K562 (cell line): ENCODE measurements around the gene MLYCD. TPM values are rescaled to one million over a fixed set of nuclear protein-coding genes. Genes with fewer than 3 reads are reported as not detected.

ENCODE experiments used
- ATAC-seq: fragments of 200-7000 bp; cut with Tn5 transposase; 3 replicates; pipeline ENCODE4 v1.9.1; 2020; ENCODE audit warnings: moderate library complexity
- BruUV-seq: library from RNA; stranded (reverse); fragments of 400-500 nt; replicated peaks from 2 replicates; lab custom pipeline; 2021; lab: Mats Ljungman, UMichigan
- CTCF ChIA-PET: fragments of 300-600 bp; formaldehyde crosslinking; extraction: SDS; loops from one replicate; lab custom pipeline; 2021; ENCODE audit warnings: low intra/inter-chr PET ratio; lab: Yijun Ruan, JAX
- POLR2A ChIA-PET: fragments of 300-600, 350-650 bp; sonication (Branson Sonifier 250); formaldehyde crosslinking; extraction: SDS; loops from one replicate; lab custom pipeline; 2021; ENCODE audit warnings: antibody characterized with exemption, inconsistent platforms; lab: Yijun Ruan, JAX
- DNase-seq, 4 experiments: peaks; one replicate each; pipeline versions ENCODE4 v3.0.0 to v3.0.0-alpha.2; 2011 to 2018; ENCODE audit warnings: low spot score in 3 of 4, mixed read lengths in 3 of 4; ENCODE audit errors: extremely low read depth in 1 of 4
- FAIRE-seq: peaks from 2 replicates; lab custom pipeline; 2011; peaks lifted over from hg19 to GRCh38; lab: Jason Lieb, UNC
- H2AFZ ChIP-seq: 2 replicates; pipeline ENCODE4 v1.6.0; 2011; ENCODE audit warnings: low read depth, low read length, control low read depth, inconsistent platforms
- H3K27ac ChIP-seq: fragments of 200-600 bp; 3 replicates; pipeline ENCODE4 v1.8.0; 2011; ENCODE audit warnings: low read depth, mild to moderate bottlenecking, control low read depth, inconsistent platforms, low read length, moderate library complexity, mixed read lengths; ENCODE audit errors: extremely low read depth
- H3K27me3 ChIP-seq, 2 experiments: fragments of 300-600 bp in 1 of 2; 2 replicates in 1 of 2; 3 replicates in 1 of 2; pipeline versions ENCODE4 v1.6.0 to v1.8.0; 2011; ENCODE audit warnings: inconsistent platforms in 2 of 2, low read length in 2 of 2, mild to moderate bottlenecking in 1 of 2, mixed read lengths in 1 of 2, moderate library complexity in 1 of 2; ENCODE audit not compliant: control insufficient read depth in 2 of 2, insufficient read depth in 2 of 2
- H3K36me3 ChIP-seq: fragments of 300-600 bp; 3 replicates; pipeline ENCODE4 v1.8.0; 2011; ENCODE audit warnings: mild to moderate bottlenecking, low read length, inconsistent platforms; ENCODE audit not compliant: control insufficient read depth, insufficient read depth
- H3K4me1 ChIP-seq, 2 experiments: fragments of 200-600 bp in 1 of 2; replicated peaks in 1 of 2; 2 replicates in 1 of 2; 3 replicates in 1 of 2; pipeline versions ENCODE4 v1.5.1 to v1.8.0; 2011; ENCODE audit warnings: inconsistent platforms in 2 of 2, low read length in 2 of 2, mild to moderate bottlenecking in 1 of 2, mixed read lengths in 1 of 2, moderate library complexity in 1 of 2; ENCODE audit not compliant: control insufficient read depth in 2 of 2, insufficient read depth in 2 of 2
- H3K4me2 ChIP-seq: 2 replicates; pipeline ENCODE4 v1.6.1; 2011; ENCODE audit warnings: low read length, control low read depth, inconsistent platforms, mixed read lengths; ENCODE audit not compliant: insufficient read depth
- H3K4me3 ChIP-seq: fragments of 200-600 bp; sonication (generic), shearing (Covaris generic); 2 replicates; pipeline ENCODE4 v1.5.1; 2016; ENCODE audit warnings: control low read depth, inconsistent platforms
- H3K79me2 ChIP-seq: fragments of 200-600 bp; 3 replicates; pipeline ENCODE4 v1.8.0; 2011; ENCODE audit warnings: low read length, inconsistent platforms; ENCODE audit not compliant: control insufficient read depth, insufficient read depth
- H3K9ac ChIP-seq, 2 experiments: 2 replicates each; pipeline versions ENCODE4 v1.6.0 to v1.6.1; 2011; ENCODE audit warnings: low read depth in 2 of 2, low read length in 2 of 2, control low read depth in 1 of 2, inconsistent platforms in 1 of 2, mild to moderate bottlenecking in 1 of 2, mixed read lengths in 1 of 2; ENCODE audit not compliant: insufficient read depth in 1 of 2
- H3K9me1 ChIP-seq: one replicate; pipeline ENCODE4 v1.6.0; 2011; ENCODE audit warnings: inconsistent platforms, mild to moderate bottlenecking, low read length, moderate library complexity; ENCODE audit not compliant: control insufficient read depth, insufficient read depth
- H3K9me3 ChIP-seq: replicated peaks from 2 replicates; pipeline ENCODE4 v1.5.1; 2011; ENCODE audit warnings: low read depth, low read length, inconsistent platforms; ENCODE audit not compliant: control insufficient read depth, insufficient read depth
- H4K20me1 ChIP-seq: replicated peaks from 2 replicates; pipeline ENCODE4 v1.6.1; 2011; ENCODE audit warnings: low read length, inconsistent platforms, mixed read lengths; ENCODE audit not compliant: control insufficient read depth, insufficient read depth
- ARID4B ChIP-seq: sonication (generic); formaldehyde crosslinking; IDR thresholded peaks from 2 replicates; pipeline ENCODE4 v1.8.0; 2022; ENCODE audit warnings: mild to moderate bottlenecking, missing genetic modification reagents
- FOXA1 ChIP-seq: fragments of 450-650 bp; IDR thresholded peaks from 2 replicates; pipeline ENCODE4 v1.6.1; 2016; ENCODE audit warnings: mild to moderate bottlenecking, borderline replicate concordance
- FOXJ3 ChIP-seq: sonication (generic); formaldehyde crosslinking; IDR thresholded peaks from 2 replicates; pipeline ENCODE4 v1.4.0; 2020; ENCODE audit warnings: mild to moderate bottlenecking, missing genetic modification reagents
- IRF2 ChIP-seq: sonication (generic); formaldehyde crosslinking; IDR thresholded peaks from 2 replicates; pipeline ENCODE4 v1.8.1; 2022; ENCODE audit warnings: mild to moderate bottlenecking, missing genetic modification reagents
- NR0B1 ChIP-seq: fragments of 450-650 bp; IDR thresholded peaks from one replicate; pipeline ENCODE4 v1.6.1; 2018; ENCODE audit warnings: mild to moderate bottlenecking, moderate library complexity; ENCODE audit not compliant: partially characterized antibody
- SNRNP70 ChIP-seq: fragments of 200-400 bp; formaldehyde crosslinking; optimal IDR thresholded peaks from 2 replicates; pipeline ENCODE3; 2017; ENCODE audit warnings: low read depth, low read length
- TRIM28 ChIP-seq: fragments of 450-650 bp; IDR thresholded peaks from 2 replicates; pipeline ENCODE4 v1.6.1; 2017
- ZNF121 ChIP-seq: sonication (generic); formaldehyde crosslinking; conservative IDR thresholded peaks from 2 replicates; pipeline ENCODE4 v1.8.0; 2022; ENCODE audit warnings: missing genetic modification reagents
- ZNF407 ChIP-seq: fragments of 450-650 bp; IDR thresholded peaks from 2 replicates; pipeline ENCODE4 v1.6.1; 2016; ENCODE audit warnings: low read depth
- WGBS: fragments of 100-300 bp; shearing (Covaris generic); methylation state at CpG from one replicate; pipeline ENCODE4 v1.1.6; 2016; ENCODE audit warnings: low coverage, mixed read lengths; ENCODE audit not compliant: insufficient coverage; ENCODE audit errors: missing lambda C conversion rate; 5-methylcytosine and 5-hydroxymethylcytosine counted together
- in situ Hi-C: fragments of 300-500 bp; cut with MboI; formaldehyde crosslinking; loops from 4 replicates; pipeline ENCODE4 v1.15.0; 2018; ENCODE audit warnings: inconsistent platforms, mixed read lengths
- intact Hi-C: fragments of 100-400 bp; cut with micrococcal nuclease; formaldehyde crosslinking; loops from 2 replicates; pipeline ENCODE4 v1.14.2; 2022
- polyA plus RNA-seq, 8 experiments: library from polyadenylated mRNA; depleted of rRNA in 4 of 8; stranded (reverse) in 5 of 8; unstranded in 3 of 8; fragments of >200 nt; fragmentation: Nextera tagmentation in 2 of 8; fragmentation: Illumina TruSeq in 1 of 8; extraction: Ambion mirVana in 2 of 8; extraction: Trizol in 1 of 8; gene quantifications; 2 replicates each; pipeline versions ENCODE4 v1.2.1 to v1.2.3, GENCODE V29; 2011 to 2014; ENCODE audit warnings: inconsistent platforms in 1 of 8, missing spikeins in 1 of 8
- total RNA-seq, 7 experiments: library from RNA; depleted of rRNA in 6 of 7; stranded (reverse); fragments of >200 nt in 6 of 7; fragmentation: Illumina TruSeq in 2 of 7; extraction: Trizol in 2 of 7; gene quantifications; 2 replicates each; pipeline versions ENCODE4 v1.2.1 to v1.2.3, GENCODE V29; 2011 to 2021; ENCODE audit warnings: low replicate concordance in 1 of 7

Gene MLYCD
- total and polyA plus RNA-seq, 9 of the 15 experiments (the other 6 are each of a cell fraction or from before 2014, with no cell fraction given), result 0.15 to 2.0 (median 1.0) TPM

- BruUV-seq, result no TSS peak
- in situ Hi-C loops (no loop called here), intact Hi-C loops (no loop called here)
- Histone ChIP-seq H3K27me3 (peaks cover 3 to 10% of the 10 kb centered on the region in 2 experiments; a peak in 2 of 5 replicates), H3K36me3 (no peaks in the 10 kb centered on the region), H3K4me1 (peaks cover 9 to 14% of the 10 kb centered on the region in 2 experiments; a peak in 4 of 5 replicates), H3K4me2 (peak overlapping the region; percentile 85), H2AFZ (0 out of 2 replicates have a peak overlapping the region, but pooled peaks have one; percentile 87), H4K20me1 (no peaks in the 10 kb centered on the region; the same call in none of the 2 replicates), H3K9me3 (no peaks in the 10 kb centered on the region), H3K9ac (peak overlapping the region in 1 of 2 experiments; percentile 53; a peak in 1 of 4 replicates), H3K27ac (no peak overlapping the region), H3K9me1 (no peaks in the 10 kb centered on the region), H3K4me3 (peak overlapping the region; percentile 69), H3K79me2 (peaks cover 5% of the 10 kb centered on the region; the same call in 1 of the 3 replicates)
- DNase-seq (no peak), FAIRE-seq (peak; percentile 26), ATAC-seq (no peak)
- 80% methylated on average over 3 of the region's 3 CpGs for WGBS
- POLR2A ChIA-PET, result interaction anchor here (1.2 to 1.9 kb wide), 2 partner anchors 12 to 37 kb away, joined by 3 to 9 read pairs; no protein-coding TSS in a partner anchor
- CTCF ChIA-PET, result no interaction called here
- TF ChIP-seq IRF2 (CRISPR knock-in tag), result no peak
- no peak for TF ChIP-seq SNRNP70
- TF ChIP-seq TRIM28, result no peak
- TF ChIP-seq ZNF407, result no peak
- no peak for TF ChIP-seq FOXJ3 (CRISPR knock-in tag)
- no peak for TF ChIP-seq NR0B1
- TF ChIP-seq FOXA1, result no peak
- TF ChIP-seq ARID4B (CRISPR knock-in tag), result no peak
- no peak for TF ChIP-seq ZNF121
Measured at GRCh38 chr16:83899978-83900377, 1.1 kb downstream of the MLYCD start.
